SU-DHL-6 (cell line): ENCODE measurements around the gene BCL6.

Source experiments
- CTCF ChIP-seq: fragments of 200-600 bp; sonication (generic); IDR thresholded peaks from one replicate; pipeline ENCODE4 v1.5.1; 2017; ENCODE audit warnings: antibody characterized with exemption, mild to moderate bottlenecking, low read length, moderate library complexity; ENCODE audit not compliant: insufficient read depth, poor library complexity, severe bottlenecking
- EZH2phosphoT487 ChIP-seq: fragments of 200-600 bp; sonication (generic), shearing (Covaris generic); conservative IDR thresholded peaks from 2 replicates; pipeline ENCODE4 v1.6.1; 2018; ENCODE audit warnings: mild to moderate bottlenecking, antibody characterized with exemption, low read length, moderate library complexity, mixed read lengths

GRCh38 chr3:187718802-187719201 lies 26.5 kb downstream of the BCL6 start:
- TF ChIP-seq CTCF: no peak
- TF ChIP-seq EZH2phosphoT487: no peak
